C4-2B (cell line): ENCODE results near the gene MAP6D1.
"Not testable (repeated sequence)": the region's sequence is repeated elsewhere in the genome, so short reads cannot be mapped to it uniquely, and the experiment has no call there.

Source experiments
- H3K27ac ChIP-seq: fragments of 450-650 bp; 2 replicates; pipeline ENCODE4 v1.5.1; 2017
- ZFX ChIP-seq: fragments of 450-650 bp; IDR thresholded peaks from 2 replicates; pipeline ENCODE4 v1.6.1; 2017
- TF ChIP-seq, protein P1 (sequence below): fragments of 450-650 bp; conservative IDR thresholded peaks from 2 replicates; pipeline ENCODE4 v1.5.1; 2017; ENCODE audit warnings: mild to moderate bottlenecking

MAP6D1 gene

DNA sequence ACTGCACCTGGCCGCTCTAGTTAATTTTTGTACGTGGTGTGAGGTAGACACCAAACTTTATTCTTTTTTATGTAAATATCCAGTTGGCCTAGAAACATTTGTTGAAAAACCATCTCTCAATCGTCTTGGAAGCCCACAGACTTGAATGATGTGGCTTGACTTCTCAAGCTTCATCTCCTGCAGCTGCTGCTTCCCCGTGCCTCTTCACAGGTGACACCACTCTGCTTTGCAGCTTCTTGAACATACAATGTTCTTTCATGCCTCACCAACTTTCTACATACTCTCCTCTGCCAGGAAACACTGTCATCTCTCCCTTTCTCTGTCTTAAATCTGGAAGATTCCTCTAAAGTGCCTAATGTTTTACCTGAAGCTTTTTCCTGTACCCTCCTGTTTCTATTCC lies 35.6 kb downstream of the MAP6D1 start:
- H3K27ac ChIP-seq = no peak overlapping the region
- TF ChIP-seq ZFX = no peak
- TF ChIP-seq, protein P1, sequence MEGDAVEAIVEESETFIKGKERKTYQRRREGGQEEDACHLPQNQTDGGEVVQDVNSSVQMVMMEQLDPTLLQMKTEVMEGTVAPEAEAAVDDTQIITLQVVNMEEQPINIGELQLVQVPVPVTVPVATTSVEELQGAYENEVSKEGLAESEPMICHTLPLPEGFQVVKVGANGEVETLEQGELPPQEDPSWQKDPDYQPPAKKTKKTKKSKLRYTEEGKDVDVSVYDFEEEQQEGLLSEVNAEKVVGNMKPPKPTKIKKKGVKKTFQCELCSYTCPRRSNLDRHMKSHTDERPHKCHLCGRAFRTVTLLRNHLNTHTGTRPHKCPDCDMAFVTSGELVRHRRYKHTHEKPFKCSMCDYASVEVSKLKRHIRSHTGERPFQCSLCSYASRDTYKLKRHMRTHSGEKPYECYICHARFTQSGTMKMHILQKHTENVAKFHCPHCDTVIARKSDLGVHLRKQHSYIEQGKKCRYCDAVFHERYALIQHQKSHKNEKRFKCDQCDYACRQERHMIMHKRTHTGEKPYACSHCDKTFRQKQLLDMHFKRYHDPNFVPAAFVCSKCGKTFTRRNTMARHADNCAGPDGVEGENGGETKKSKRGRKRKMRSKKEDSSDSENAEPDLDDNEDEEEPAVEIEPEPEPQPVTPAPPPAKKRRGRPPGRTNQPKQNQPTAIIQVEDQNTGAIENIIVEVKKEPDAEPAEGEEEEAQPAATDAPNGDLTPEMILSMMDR = no peak

DNA sequence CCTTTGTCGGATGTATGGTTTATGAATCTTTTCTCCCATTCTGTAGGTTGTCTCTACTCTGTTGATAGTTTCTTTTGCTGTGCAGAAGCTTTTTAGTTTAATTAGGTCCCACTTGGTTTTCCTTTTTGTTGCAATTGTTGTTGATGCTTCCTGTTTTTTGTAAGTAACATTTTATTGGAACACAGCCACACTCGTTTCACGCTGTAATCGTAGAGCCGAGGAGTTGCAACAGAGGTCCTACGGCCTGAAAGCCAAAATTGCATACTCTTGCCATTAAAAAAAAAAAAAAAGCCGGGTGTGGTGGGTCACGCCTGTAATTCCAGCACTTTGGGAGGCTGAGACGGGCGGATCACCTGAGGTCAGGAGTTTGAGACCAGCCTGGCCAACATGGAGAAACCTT lies 40.9 kb downstream of the MAP6D1 start:
- H3K27ac ChIP-seq = not testable (repeated sequence)

DNA sequence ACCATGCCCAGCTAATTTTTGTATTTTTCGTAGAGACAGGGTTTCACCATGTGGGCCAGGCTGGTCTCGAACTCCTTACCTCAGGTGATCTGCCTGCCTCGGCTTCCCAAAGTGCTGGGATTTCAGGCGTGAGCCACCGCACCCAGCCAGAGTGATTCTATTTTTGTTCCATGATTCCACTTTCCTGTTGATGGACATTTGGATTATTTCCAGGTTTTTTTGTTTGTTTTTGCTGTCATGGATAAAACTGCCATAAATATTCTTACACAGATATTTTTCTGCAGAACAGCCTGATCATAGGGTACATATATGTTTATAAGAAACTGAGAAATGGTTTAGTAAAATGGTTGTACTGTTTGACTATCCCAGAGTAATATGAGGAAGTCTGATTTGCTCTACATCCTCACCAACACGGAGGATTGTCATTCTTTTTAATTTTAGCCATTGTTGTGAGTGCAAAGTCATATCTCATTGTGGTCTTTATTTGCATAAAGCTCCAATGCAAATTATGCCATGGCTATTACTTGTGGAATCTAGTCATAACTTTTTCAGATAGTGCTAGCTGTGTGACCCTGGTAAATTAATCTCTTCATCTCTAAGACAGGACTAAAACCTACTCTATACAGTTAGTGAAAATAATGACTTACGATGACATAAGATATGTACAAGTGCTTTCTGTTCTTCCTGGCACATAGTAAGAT lies 42.7 kb downstream of the MAP6D1 start:
- H3K27ac ChIP-seq = no peak overlapping the region
- TF ChIP-seq ZFX = no peak

DNA sequence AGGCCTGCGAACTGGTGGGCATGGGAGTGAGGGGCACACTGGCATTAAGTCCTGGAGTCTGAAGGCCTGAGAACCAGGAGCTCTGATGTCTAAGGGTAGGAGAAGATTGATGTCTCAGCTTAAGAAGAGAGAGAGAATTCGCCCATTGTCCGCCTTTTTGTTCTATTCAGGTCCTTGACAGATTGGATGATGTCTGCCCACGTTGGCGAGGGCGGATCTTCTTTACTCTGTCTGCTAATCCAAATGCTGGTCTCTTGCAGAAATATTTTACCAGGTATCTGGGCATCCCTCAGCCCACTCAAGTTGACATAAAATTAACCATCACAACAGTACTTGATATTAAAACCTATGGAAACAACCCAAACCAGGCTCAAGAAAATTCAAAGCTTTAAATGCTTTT lies 44.1 kb downstream of the MAP6D1 start:
- no peak overlapping the region for H3K27ac ChIP-seq
- no peak for TF ChIP-seq ZFX
- TF ChIP-seq, protein P1 = no peak

DNA sequence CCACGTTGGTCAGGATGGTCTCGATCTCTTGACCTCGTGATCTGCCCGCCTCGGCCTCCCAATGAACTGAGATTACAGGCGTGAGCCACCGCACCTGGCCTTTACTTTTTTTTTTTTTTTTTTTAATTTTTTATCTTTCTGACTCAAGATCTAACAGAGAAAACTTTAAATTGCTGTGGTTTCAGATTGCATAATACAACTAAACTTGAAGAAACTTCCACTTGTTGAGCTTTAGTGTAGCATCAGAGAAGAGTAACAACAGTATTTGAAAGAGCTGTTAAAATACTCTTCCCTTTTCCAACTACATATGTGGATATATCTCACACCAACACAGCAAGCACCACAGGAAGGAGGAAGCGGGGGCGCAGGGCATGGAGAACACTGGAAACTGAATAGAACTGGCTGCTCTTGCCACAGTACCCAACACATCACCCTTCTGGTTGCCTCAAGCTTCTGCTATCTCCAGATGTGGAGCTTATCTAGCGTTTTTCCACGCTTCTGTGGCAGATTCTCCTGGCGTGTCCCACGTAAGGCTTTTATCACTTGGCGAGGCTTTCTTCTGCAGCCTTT lies 45.4 kb downstream of the MAP6D1 start:
- no peak overlapping the region for H3K27ac ChIP-seq
- TF ChIP-seq ZFX = no peak
- TF ChIP-seq, protein P1 = no peak

DNA sequence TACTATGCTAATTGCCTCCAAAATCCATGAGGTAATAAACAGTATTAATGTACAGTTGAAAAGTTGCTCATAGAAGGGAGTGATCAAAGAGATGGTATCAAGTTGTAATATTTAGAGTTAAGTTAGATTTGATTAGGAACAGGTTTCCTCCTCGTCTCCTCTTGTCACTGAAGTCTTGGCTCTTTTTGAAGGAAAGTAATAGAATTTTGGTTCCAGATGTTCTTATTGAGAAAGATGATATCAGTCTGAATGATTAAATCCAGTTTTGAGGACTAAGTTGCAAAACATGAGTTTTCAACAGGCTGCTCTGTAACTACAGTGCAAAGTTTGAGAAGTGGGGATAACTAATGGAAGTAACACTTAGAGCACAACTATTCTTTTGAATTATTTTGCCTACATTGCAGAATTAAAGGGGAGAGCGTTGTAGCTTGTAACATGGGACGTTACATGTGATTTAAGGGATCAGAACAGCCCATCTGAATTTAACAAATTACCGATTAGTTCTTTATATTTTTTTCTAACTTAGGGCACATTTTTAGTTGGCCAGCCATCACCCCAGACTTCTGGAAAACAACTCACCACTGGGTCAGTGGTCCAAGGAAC lies 48.3 kb downstream of the MAP6D1 start:
- no peak for TF ChIP-seq ZFX
- TF ChIP-seq, protein P1 = no peak
- no peak overlapping the region for H3K27ac ChIP-seq

DNA sequence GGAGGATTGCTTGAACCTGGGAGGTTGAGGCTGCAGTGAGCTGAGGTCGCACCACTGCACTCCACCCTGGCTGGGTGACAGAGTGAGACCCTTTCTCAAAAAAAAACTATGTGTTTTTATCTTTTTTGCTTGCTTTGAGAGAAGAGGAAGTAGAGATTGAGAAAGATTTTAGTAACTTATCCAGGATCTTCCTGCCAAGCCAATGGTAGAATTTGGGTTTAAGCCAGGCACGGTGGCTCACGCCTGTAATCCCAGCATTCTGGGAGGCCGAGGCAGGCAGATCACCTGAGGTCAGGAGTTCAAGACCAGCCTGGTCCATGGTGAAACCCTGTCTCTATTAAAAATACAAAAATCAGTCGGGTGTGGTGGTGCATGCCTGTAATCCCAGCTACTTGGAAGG lies 48.9 kb downstream of the MAP6D1 start:
- not testable (repeated sequence) for H3K27ac ChIP-seq

DNA sequence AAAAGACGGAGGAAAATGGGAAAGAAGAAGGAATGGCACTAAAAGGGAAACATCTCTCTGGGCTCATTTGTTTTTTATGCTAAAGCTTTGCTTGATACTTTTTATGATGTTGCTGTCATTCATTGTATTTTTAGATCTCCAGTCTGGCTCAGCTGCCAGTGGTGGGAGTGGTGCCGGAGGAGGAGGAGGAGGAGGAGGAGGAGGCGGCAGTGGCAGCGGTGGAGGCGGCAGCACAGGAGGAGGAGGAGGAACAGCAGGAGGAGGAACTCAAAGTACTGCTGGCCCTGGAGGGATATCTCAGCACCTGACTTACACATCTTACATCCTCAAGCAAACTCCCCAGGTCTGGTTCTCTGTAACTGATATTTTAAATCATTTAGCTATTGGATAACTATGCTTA lies 49.6 kb downstream of the MAP6D1 start:
- TF ChIP-seq, protein P1 = no peak
- TF ChIP-seq ZFX = no peak
- no peak overlapping the region for H3K27ac ChIP-seq

DNA sequence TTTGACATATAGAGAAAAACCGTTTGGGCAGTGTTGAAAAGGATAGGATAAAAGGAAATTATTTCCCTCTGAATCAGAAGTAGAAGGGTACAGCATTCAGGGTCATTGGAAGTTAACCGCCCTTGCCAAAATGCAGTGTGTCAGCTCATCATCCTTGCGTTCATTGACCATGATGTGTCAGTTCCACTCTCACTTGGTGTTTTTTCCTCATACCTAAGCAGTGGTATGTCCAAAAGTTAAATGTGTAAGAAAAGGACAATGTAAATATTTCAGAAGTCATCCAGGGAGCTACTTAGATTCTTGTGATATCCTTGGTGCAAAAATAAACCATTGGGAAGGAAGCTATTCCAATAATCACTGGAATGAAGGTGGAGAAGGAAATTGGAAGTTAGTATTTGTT lies 50.7 kb downstream of the MAP6D1 start:
- H3K27ac ChIP-seq = no peak overlapping the region
- no peak for TF ChIP-seq ZFX
- TF ChIP-seq, protein P1 = no peak
